HL-60 (cell line): ENCODE measurements around the gene CHEK1.

ENCODE experiments used
- CTCF ChIP-seq: IDR thresholded peaks from one replicate; pipeline ENCODE4 v1.5.1; 2011; ENCODE audit warnings: low read length, control low read depth, inconsistent platforms; ENCODE audit not compliant: insufficient read depth
- GABPA ChIP-seq: IDR thresholded peaks from 2 replicates; pipeline ENCODE4 v1.6.1; 2012; ENCODE audit warnings: low read depth
- POLR2AphosphoS5 ChIP-seq: IDR thresholded peaks from 2 replicates; pipeline ENCODE4 v1.6.1; 2012; ENCODE audit warnings: low read depth
- REST ChIP-seq: IDR thresholded peaks from 2 replicates; pipeline ENCODE4 v1.6.1; 2012; ENCODE audit warnings: low read depth; ENCODE audit not compliant: insufficient replicate concordance

- TF ChIP-seq CTCF (no peak), POLR2AphosphoS5 (no peak), GABPA (no peak), REST (no peak)
These were observed 50.2 kb downstream of the CHEK1 start for GRCh38 chr11:125675196-125675595.
